Ascending aorta (tissue), 2 donors: ENCODE data around the gene PCDHB13. TPM values are rescaled to one million over a fixed set of nuclear protein-coding genes. Genes with fewer than 3 reads are reported as not detected.
"Not testable (repeated sequence)": the region's sequence is repeated elsewhere in the genome, so short reads cannot be mapped to it uniquely, and the experiment has no call there.

Experiments
- DNase-seq, 2 donors: peaks; one replicate each; pipeline ENCODE4 v3.0.0-alpha.2; 2019; ENCODE audit warnings: low spot score in 2 of 2
- H3K27ac ChIP-seq, 2 donors: fragments of 200-600 bp; sonication (generic); one replicate each; pipeline ENCODE4 v1.5.1; 2016 to 2017; ENCODE audit warnings: mild to moderate bottlenecking in 1 of 2
- H3K27me3 ChIP-seq: fragments of 200-600 bp; sonication (generic); one replicate; pipeline ENCODE4 v1.5.1; 2017
- H3K36me3 ChIP-seq, 2 donors: fragments of 200-600 bp; sonication (generic); one replicate each; pipeline ENCODE4 v1.5.1; 2016
- H3K4me1 ChIP-seq, 2 donors: fragments of 200-600 bp; sonication (generic); one replicate each; pipeline ENCODE4 v1.5.1; 2016 to 2017; ENCODE audit warnings: mild to moderate bottlenecking in 1 of 2
- H3K4me3 ChIP-seq, 2 donors: fragments of 200-600 bp; sonication (generic); one replicate each; pipeline ENCODE4 v1.5.1; 2016 to 2017; ENCODE audit warnings: mild to moderate bottlenecking in 1 of 2
- H3K9me3 ChIP-seq, 2 donors: fragments of 200-600 bp; sonication (generic); one replicate each; pipeline ENCODE4 v1.5.1; 2016
- CTCF ChIP-seq, 3 experiments: fragments of 200-600 bp in 2 of 3; fragments of 450-650 bp in 1 of 3; sonication (generic) in 2 of 3; IDR thresholded peaks; one replicate each; pipeline ENCODE4 v1.5.1; 2016 to 2019; ENCODE audit warnings: antibody characterized with exemption in 3 of 3, mild to moderate bottlenecking in 1 of 3, moderate library complexity in 1 of 3
- intact Hi-C: fragments of 100-400 bp; cut with DNase I; formaldehyde crosslinking; loops from one replicate; pipeline ENCODE4 v1.15.1; 2023
- total RNA-seq: library from RNA; depleted of rRNA; stranded (reverse); fragments of >200 nt; gene quantifications from one replicate; pipeline ENCODE4 v1.1.0, GENCODE V29; 2016

PCDHB13 gene
- total RNA-seq, 1 donor from 2014 or later = 6.7 TPM

DNA sequence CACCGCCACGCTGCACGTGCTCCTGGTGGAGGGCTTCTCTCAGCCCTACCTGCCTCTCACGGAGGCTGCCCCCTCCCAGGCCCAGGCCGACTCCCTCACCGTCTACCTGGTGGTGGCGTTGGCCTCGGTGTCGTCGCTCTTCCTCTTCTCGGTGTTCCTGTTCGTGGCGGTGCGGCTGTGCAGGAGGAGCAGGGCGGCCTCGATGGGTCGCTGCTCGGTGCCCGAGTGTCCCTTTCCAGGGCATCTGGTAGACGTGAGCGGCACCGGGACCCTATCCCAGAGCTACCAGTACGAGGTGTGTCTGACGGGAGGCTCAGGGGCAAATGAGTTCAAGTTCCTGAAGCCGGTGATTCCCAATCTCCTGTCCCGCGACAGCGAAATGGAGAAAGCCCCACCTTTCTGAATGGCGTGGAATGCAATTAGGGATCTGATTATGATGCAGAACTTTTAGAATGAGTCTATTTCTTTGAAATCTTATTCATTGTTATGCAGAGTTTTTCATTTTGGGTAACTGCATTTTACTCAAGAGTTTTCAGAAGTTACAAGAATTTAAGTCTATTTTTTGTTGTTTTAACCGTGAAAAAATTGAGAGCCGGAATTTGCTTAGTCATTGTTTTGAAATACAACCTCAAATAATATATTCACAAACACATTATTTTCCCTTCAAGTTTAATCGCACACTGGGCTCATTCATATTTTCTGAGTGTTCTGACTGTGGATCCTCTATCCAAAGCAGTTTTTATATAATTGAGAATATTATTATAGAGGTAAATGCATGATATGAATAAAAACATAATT lies 23.0 kb downstream of the PCDHB13 start:
- no peaks in the 10 kb centered on the region for H3K36me3 ChIP-seq
- H3K4me1 ChIP-seq = no peaks in the 10 kb centered on the region
- no peak overlapping the region for H3K4me3 ChIP-seq
- intact Hi-C loops = no loop called here
- peaks cover 78 to 99% of the 10 kb centered on the region in 2 donors for H3K9me3 ChIP-seq
- H3K27me3 ChIP-seq = no peaks in the 10 kb centered on the region
- DNase-seq = no peak
- TF ChIP-seq CTCF (IDR thresholded peaks at IDR 0.05) = no peak
- no peak overlapping the region for H3K27ac ChIP-seq

GRCh38 chr5:141241496-141241895 lies 27.8 kb downstream of the PCDHB13 start:
- intact Hi-C loops = no loop called here
- Histone ChIP-seq H3K36me3 (peaks cover 0 to 3% of the 10 kb centered on the region in 2 donors), H3K9me3 (peaks cover 99 to 100% of the 10 kb centered on the region in 2 donors), H3K27ac (no peak overlapping the region), H3K27me3 (no peaks in the 10 kb centered on the region), H3K4me1 (no peaks in the 10 kb centered on the region), H3K4me3 (peak overlapping the region in 1 of 2 donors; percentile 13)
- TF ChIP-seq CTCF (IDR thresholded peaks at IDR 0.05) = no peak
- no peak for DNase-seq

GRCh38 chr5:141245250-141245717 lies 31.6 kb downstream of the PCDHB13 start, which contains the start of gene PCDHB15:
TSS of gene PCDHB15 (plus strand) at chr5:141245395. CDS start at chr5:141245579, 184 bp downstream.
- H3K4me3 ChIP-seq = peak within 1 kb of the TSS; percentile 17 to 43
- DNase-seq = no peak
- H3K9me3 ChIP-seq = peaks cover 96 to 100% of the 10 kb centered on the region in 2 donors
- no peaks in the 10 kb centered on the region for H3K27me3 ChIP-seq
- peak in 1 of 3 experiments; percentile 18 for TF ChIP-seq CTCF (IDR thresholded peaks at IDR 0.05)
- H3K36me3 ChIP-seq = peaks cover 3 to 10% of the 10 kb centered on the region in 2 donors
- intact Hi-C loops = no loop called here
- no peaks in the 10 kb centered on the region for H3K4me1 ChIP-seq
- H3K27ac ChIP-seq = no peak within 1 kb of the TSS

DNA sequence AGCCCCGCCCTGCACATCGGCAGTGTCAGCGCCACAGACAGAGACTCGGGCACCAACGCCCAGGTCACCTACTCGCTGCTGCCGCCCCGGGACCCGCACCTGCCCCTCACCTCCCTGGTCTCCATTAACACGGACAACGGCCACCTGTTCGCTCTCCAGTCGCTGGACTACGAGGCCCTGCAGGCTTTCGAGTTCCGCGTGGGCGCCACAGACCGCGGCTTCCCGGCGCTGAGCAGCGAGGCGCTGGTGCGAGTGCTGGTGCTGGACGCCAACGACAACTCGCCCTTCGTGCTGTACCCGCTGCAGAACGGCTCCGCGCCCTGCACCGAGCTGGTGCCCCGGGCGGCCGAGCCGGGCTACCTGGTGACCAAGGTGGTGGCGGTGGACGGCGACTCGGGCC lies 33.3 kb downstream of the PCDHB13 start:
- H3K27ac ChIP-seq, DNase-seq, H3K27me3 ChIP-seq, H3K4me3 ChIP-seq, H3K36me3 ChIP-seq, H3K4me1 ChIP-seq, intact Hi-C loops: not testable (repeated sequence)
- H3K9me3 ChIP-seq = peaks cover 96 to 100% of the 10 kb centered on the region in 2 donors

DNA sequence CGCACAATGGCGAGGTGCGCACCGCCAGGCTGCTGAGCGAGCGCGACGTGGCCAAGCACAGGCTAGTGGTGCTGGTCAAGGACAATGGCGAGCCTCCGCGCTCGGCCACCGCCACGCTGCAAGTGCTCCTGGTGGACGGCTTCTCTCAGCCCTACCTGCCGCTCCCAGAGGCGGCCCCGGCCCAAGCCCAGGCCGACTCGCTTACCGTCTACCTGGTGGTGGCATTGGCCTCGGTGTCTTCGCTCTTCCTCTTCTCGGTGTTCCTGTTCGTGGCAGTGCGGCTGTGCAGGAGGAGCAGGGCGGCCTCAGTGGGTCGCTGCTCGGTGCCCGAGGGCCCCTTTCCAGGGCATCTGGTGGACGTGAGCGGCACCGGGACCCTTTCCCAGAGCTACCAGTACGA lies 33.7 kb downstream of the PCDHB13 start:
- peaks cover 95 to 100% of the 10 kb centered on the region in 2 donors for H3K9me3 ChIP-seq
- DNase-seq, intact Hi-C loops, H3K27me3 ChIP-seq, H3K4me3 ChIP-seq, H3K4me1 ChIP-seq, H3K36me3 ChIP-seq, H3K27ac ChIP-seq: not testable (repeated sequence)

- intact Hi-C loops = no loop called here
- Histone ChIP-seq H3K27me3 (no peaks in the 10 kb centered on the region), H3K36me3 (peaks cover 3 to 7% of the 10 kb centered on the region in 2 donors), H3K4me3 (no peak overlapping the region), H3K9me3 (peaks cover 92 to 100% of the 10 kb centered on the region in 2 donors), H3K4me1 (no peaks in the 10 kb centered on the region), H3K27ac (no peak overlapping the region)
- DNase-seq = no peak
- TF ChIP-seq CTCF (IDR thresholded peaks at IDR 0.05) = no peak
Measured at GRCh38 chr5:141250576-141250975, 36.9 kb downstream of the PCDHB13 start.
